Ishikawa (cell line): Measurements from ENCODE around the gene IL1B.

ENCODE experiments used
- CEBPB ChIP-seq: IDR thresholded peaks from 2 replicates; pipeline ENCODE4 v1.6.1; 2012
- EP300 ChIP-seq: IDR thresholded peaks from 2 replicates; pipeline ENCODE4 v1.6.1; 2012; ENCODE audit warnings: borderline replicate concordance
- FOXM1 ChIP-seq: IDR thresholded peaks from 2 replicates; pipeline ENCODE4 v1.6.1; 2012; ENCODE audit warnings: low read depth, borderline replicate concordance
- TEAD4 ChIP-seq: IDR thresholded peaks from 2 replicates; pipeline ENCODE4 v1.6.1; 2012
- ZBTB7A ChIP-seq: IDR thresholded peaks from 2 replicates; pipeline ENCODE4 v1.6.1; 2012; ENCODE audit warnings: low read depth
- TF ChIP-seq, protein P1 (sequence below): IDR thresholded peaks from 2 replicates; pipeline ENCODE4 v1.6.1; 2012
- TF ChIP-seq, protein P2 (sequence below): IDR thresholded peaks from 2 replicates; pipeline ENCODE4 v1.6.1; 2012
- TF ChIP-seq, protein P3 (sequence below): IDR thresholded peaks from 2 replicates; pipeline ENCODE4 v1.6.1; 2012; ENCODE audit warnings: low read depth, mild to moderate bottlenecking

DNA sequence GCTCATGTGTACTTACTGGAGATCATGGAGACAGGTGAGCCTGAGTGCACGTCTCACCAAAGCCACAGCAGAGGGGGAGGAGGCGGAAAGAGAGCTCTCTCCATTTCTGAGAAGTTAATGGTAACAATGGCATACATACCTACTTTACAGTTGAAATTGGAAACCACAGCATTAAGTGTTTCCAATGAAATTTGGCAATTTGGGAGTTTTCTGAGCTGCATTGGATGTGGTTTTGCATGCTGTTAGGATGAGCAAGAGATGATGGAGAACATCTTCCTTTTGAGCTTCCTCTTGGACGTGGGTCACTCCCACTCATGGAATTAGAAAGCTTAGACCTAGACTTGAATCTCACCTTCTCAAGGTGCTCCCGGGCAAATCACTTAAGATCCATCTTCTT is 48.9 kb upstream of the IL1B start:
- no peak for TF ChIP-seq EP300
- TF ChIP-seq FOXM1, result no peak
- TF ChIP-seq, protein P1, sequence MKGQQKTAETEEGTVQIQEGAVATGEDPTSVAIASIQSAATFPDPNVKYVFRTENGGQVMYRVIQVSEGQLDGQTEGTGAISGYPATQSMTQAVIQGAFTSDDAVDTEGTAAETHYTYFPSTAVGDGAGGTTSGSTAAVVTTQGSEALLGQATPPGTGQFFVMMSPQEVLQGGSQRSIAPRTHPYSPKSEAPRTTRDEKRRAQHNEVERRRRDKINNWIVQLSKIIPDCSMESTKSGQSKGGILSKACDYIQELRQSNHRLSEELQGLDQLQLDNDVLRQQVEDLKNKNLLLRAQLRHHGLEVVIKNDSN, result no peak
- TF ChIP-seq, protein P2, sequence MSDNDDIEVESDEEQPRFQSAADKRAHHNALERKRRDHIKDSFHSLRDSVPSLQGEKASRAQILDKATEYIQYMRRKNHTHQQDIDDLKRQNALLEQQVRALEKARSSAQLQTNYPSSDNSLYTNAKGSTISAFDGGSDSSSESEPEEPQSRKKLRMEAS, result no peak
- TF ChIP-seq TEAD4, result no peak
- TF ChIP-seq, protein P3, sequence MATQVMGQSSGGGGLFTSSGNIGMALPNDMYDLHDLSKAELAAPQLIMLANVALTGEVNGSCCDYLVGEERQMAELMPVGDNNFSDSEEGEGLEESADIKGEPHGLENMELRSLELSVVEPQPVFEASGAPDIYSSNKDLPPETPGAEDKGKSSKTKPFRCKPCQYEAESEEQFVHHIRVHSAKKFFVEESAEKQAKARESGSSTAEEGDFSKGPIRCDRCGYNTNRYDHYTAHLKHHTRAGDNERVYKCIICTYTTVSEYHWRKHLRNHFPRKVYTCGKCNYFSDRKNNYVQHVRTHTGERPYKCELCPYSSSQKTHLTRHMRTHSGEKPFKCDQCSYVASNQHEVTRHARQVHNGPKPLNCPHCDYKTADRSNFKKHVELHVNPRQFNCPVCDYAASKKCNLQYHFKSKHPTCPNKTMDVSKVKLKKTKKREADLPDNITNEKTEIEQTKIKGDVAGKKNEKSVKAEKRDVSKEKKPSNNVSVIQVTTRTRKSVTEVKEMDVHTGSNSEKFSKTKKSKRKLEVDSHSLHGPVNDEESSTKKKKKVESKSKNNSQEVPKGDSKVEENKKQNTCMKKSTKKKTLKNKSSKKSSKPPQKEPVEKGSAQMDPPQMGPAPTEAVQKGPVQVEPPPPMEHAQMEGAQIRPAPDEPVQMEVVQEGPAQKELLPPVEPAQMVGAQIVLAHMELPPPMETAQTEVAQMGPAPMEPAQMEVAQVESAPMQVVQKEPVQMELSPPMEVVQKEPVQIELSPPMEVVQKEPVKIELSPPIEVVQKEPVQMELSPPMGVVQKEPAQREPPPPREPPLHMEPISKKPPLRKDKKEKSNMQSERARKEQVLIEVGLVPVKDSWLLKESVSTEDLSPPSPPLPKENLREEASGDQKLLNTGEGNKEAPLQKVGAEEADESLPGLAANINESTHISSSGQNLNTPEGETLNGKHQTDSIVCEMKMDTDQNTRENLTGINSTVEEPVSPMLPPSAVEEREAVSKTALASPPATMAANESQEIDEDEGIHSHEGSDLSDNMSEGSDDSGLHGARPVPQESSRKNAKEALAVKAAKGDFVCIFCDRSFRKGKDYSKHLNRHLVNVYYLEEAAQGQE, result no peak
- TF ChIP-seq CEBPB, result no peak
- TF ChIP-seq ZBTB7A, result no peak
